ENCODE results near the gene KRTAP19-8.

KRTAP19-8 gene

DNA sequence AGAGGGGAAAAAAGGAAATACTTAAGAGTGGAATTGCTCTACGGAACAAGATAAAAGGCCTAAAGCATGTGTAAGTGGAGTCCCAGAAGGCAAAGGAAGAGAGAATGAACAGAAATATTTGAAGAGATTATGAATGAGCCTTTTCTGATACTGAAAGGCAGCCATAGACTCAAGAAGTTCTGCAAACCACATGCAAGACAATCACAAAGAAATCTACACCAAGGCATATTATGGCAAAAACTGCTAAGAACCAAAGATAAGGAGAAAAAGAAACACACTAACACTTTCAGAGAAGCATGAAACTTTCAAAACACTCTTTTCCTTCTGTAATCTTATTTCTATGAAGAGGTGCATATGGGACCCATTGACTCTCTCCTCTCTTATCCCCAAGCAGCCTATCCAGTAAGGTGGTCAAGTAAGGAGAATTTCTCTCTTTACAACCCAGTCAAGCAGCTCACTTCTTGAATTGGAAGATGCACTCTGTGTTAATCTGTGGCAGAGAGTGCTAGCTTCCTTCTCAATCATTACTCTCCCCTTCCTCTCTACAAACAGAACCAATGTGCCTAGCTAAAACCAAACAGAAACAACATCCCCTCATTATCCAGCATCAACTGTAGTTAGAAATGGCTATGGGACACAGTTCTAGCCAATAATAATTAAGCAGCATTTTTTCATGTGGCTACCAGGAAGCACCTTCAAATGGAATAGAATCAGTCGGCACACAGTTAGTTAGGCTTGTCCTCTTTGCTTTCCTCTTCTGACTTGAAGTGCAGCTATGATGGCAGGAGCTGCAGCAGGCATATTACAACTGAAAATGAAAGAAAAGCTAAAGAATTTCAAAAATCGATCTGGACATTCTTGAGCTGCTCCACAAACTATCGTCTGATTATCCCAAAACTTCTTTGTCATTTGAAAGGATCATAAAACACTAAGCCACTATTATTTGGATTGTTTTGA lies 25.9 kb downstream of the KRTAP19-8 start:
- DNase-seq (ENCODE audit: low read depth in 2 of 2) = no peak

GRCh38 chr21:31011412-31011811 lies 26.9 kb downstream of the KRTAP19-8 start:
- no peak for DNase-seq (ENCODE audit: low read depth in 2 of 2)

GRCh38 chr21:31008355-31008754 lies 29.9 kb downstream of the KRTAP19-8 start:
- no peak for DNase-seq (ENCODE audit: low read depth in 2 of 2)

DNA sequence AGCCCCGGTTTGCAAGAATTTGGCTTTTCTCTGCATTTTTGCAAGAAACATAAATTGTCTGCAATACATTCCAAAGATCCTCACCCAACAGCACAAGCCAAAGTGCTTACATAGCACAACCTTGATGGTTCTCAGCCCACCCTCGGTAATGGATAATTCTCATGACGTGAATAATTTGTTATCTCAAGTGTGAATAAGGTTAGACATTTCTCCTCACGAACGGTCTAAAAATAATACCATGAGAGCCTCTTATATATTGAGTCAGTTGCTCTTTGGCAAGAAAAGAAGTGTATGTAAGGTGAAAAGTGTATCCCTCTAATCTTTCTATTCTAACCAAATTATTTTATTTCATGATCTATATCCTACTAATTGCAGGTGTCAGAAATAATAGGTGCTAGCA lies 33.3 kb downstream of the KRTAP19-8 start:
- DNase-seq (ENCODE audit: low read depth in 2 of 2) = no peak

DNA sequence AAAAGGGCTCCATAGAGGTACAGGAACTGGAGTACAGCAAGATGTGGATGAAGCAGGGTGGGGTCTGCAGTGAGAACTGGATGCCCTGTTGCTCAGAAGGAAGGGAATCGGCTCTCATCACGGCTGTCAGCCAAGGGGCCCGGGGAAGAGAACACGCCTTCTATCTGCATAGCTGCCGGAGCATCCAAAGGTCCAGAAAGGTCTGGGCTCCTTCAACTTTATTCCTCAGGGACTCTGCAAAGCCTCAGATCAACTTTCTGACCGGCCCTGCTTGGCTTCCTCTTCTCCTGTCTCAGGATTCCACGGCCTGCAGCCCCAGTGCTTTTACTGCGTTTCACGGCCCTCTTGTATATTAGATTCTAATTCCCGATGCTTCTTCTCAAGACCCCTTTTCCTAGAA lies 34.8 kb downstream of the KRTAP19-8 start:
- no peak for DNase-seq (ENCODE audit: low read depth in 2 of 2)

GRCh38 chr21:30997541-30997940 lies 40.7 kb downstream of the KRTAP19-8 start:
- no peak for DNase-seq (ENCODE audit: low read depth in 2 of 2)

GRCh38 chr21:30996728-30997127 lies 41.5 kb downstream of the KRTAP19-8 start:
- no peak for DNase-seq (ENCODE audit: low read depth in 2 of 2)

GRCh38 chr21:30994932-30995331 lies 43.3 kb downstream of the KRTAP19-8 start:
- DNase-seq (ENCODE audit: low read depth in 2 of 2) = no peak

DNA sequence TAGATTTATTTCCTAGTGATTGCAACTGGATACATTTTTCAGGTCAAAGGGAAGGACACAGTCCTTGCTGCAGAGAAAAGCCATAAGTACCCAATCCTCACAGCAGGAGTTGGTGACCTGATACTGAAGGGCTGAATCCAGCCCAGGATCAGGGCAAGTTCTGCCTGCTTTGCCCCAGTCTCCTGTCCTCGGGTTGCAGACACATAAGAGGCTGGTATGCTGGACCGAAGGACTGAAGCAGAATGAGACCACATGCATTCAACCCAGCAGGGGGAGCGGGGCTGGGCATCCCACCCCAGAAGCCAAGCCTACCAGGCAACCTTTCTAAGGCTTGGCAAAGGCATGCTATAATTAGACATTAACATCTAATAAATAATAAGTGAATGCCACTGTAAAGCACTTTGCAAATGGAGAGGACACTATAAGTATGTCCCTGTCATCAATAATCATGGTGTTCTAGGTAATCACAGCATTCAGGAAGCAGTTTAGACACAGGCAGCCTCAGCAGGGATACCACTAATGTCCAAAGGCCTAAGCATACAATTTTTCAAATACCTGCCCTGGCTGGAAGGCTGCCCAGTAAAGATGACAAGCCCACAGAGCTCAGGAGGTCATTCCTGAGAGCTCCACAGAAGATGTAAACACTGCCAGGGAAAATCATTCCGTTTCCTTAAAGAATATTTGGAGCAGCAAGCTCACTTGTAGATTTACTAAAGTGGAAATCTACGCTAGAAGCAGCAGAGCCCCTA lies 47.6 kb downstream of the KRTAP19-8 start:
- DNase-seq (ENCODE audit: low read depth in 2 of 2) = no peak

DNA sequence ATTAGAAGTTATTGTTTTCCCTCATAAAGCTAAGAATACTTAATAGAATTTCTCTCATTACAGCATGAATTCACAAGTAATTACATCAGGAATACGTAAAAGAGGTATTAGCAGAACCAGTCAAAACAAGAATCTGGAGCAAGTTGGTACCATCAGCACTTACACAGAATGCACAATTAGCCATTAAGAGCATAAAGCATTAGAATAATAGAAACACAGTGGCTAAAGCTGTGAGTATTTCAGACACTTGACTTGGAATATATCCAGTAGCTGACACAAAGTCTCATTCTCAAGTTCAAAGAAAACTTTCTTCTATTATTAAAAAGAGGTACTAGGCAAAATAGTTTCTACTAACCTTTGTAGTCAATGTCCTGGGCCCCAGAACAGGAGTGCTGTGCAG lies 49.6 kb downstream of the KRTAP19-8 start:
- DNase-seq (ENCODE audit: low read depth in 2 of 2) = no peak
